Measurements from ENCODE around the gene PPP6C. TPM values are rescaled to one million over a fixed set of nuclear protein-coding genes. Genes with fewer than 3 reads are reported as not detected.

Gene PPP6C
- total and polyA plus RNA-seq, 2 donors (not counting 1 experiment from before 2014, with no cell fraction given): 12.7 to 47.9 TPM

DNA sequence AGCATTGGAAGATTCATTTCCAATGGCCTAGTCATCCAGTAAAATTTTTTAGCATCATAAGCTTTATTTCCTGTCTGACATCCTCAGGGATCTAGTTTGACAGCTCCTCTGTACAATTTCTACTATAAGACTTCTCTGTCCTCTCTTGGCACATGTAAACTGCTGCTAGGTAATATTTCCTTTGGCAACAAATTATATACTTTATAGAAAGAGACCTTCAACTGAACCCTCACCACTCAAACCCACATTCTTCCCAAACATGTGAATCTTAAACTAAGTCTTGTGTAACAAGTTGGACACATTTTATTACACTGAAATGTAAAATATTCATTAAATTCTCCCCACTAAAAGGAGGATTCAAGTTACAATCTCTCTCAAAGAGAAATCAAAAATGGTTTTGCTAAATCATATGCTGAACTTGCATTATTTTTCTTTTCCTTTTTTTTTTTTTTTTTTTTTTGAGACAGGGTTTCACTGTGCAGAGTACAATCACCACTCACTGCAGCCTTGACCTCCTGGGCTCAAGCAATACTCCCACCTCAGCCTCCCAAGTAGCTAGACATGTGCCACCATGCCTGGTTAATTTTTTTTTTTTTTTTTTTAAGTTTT is 83.2 kb downstream of the PPP6C start:
- H3K4me1 ChIP-seq (ENCODE audit: control insufficient read depth, extremely low read depth, insufficient read depth, low read length): no peaks in the 10 kb centered on the region
- no peak overlapping the region for H3K27ac ChIP-seq (ENCODE audit: insufficient read depth, low read length)
- H3K4me2 ChIP-seq (ENCODE audit: extremely low read depth, insufficient read depth, low read length): no peak overlapping the region
- H3K36me3 ChIP-seq (ENCODE audit: control insufficient read depth, insufficient read depth, low read length): no peaks in the 10 kb centered on the region
- no peak overlapping the region for H3K4me3 ChIP-seq (replicated peaks in 1 of 4; ENCODE audit: control extremely low read depth in 1 of 4, insufficient read depth in 1 of 4, low read depth in 3 of 4, low read length in 4 of 4)
- H3K9me3 ChIP-seq (ENCODE audit: control insufficient read depth, insufficient read depth, low read depth, low read length): no peaks in the 10 kb centered on the region
- H3K27me3 ChIP-seq (ENCODE audit: control insufficient read depth, insufficient read depth, low read length): no peaks in the 10 kb centered on the region
- H2AFZ ChIP-seq (ENCODE audit: low read length): no peak overlapping the region
- no peak for TF ChIP-seq CTCF (conservative IDR thresholded peaks at IDR 0.05 in 1 of 2, IDR thresholded peaks at IDR 0.05 in 1 of 2; ENCODE audit: low read depth in 1 of 2, low read length in 2 of 2)
- TF ChIP-seq EZH2 (IDR thresholded peaks at IDR 0.05; ENCODE audit: low read length, missing control alignments): no peak
- peak; percentile 68 to 73 for DNase-seq (ENCODE audit: low read depth in 2 of 2)
- no peak overlapping the region for H3K9ac ChIP-seq (ENCODE audit: insufficient read depth, low read length)
- H4K20me1 ChIP-seq (ENCODE audit: control insufficient read depth, extremely low read depth, insufficient read depth, low read length): no peaks in the 10 kb centered on the region
- no peaks in the 10 kb centered on the region for H3K79me2 ChIP-seq (ENCODE audit: control insufficient read depth, insufficient read depth, low read length)

GRCh38 chr9:125103770-125104460 is 85.7 kb downstream of the PPP6C start:
- Histone ChIP-seq H3K4me3 (replicated peaks in 1 of 4; ENCODE audit: control extremely low read depth in 1 of 4, insufficient read depth in 1 of 4, low read depth in 3 of 4, low read length in 4 of 4) (no peak overlapping the region), H4K20me1 (ENCODE audit: control insufficient read depth, extremely low read depth, insufficient read depth, low read length) (peaks cover 2% of the 10 kb centered on the region), H2AFZ (ENCODE audit: low read length) (no peak overlapping the region), H3K9ac (ENCODE audit: insufficient read depth, low read length) (no peak overlapping the region), H3K4me2 (ENCODE audit: extremely low read depth, insufficient read depth, low read length) (no peak overlapping the region), H3K27me3 (ENCODE audit: control insufficient read depth, insufficient read depth, low read length) (no peaks in the 10 kb centered on the region), H3K27ac (ENCODE audit: insufficient read depth, low read length) (no peak overlapping the region), H3K36me3 (ENCODE audit: control insufficient read depth, insufficient read depth, low read length) (no peaks in the 10 kb centered on the region), H3K4me1 (ENCODE audit: control insufficient read depth, extremely low read depth, insufficient read depth, low read length) (no peaks in the 10 kb centered on the region), H3K79me2 (ENCODE audit: control insufficient read depth, insufficient read depth, low read length) (no peaks in the 10 kb centered on the region), H3K9me3 (ENCODE audit: control insufficient read depth, insufficient read depth, low read depth, low read length) (no peaks in the 10 kb centered on the region)
- TF ChIP-seq CTCF (conservative IDR thresholded peaks at IDR 0.05 in 1 of 2, IDR thresholded peaks at IDR 0.05 in 1 of 2; ENCODE audit: low read depth in 1 of 2, low read length in 2 of 2) (no peak), EZH2 (IDR thresholded peaks at IDR 0.05; ENCODE audit: low read length, missing control alignments) (no peak)
- DNase-seq (ENCODE audit: low read depth in 2 of 2): no peak

- Histone ChIP-seq H4K20me1 (ENCODE audit: control insufficient read depth, extremely low read depth, insufficient read depth, low read length) (peaks cover 2% of the 10 kb centered on the region), H2AFZ (ENCODE audit: low read length) (no peak overlapping the region), H3K9me3 (ENCODE audit: control insufficient read depth, insufficient read depth, low read depth, low read length) (no peaks in the 10 kb centered on the region), H3K27ac (ENCODE audit: insufficient read depth, low read length) (no peak overlapping the region), H3K4me2 (ENCODE audit: extremely low read depth, insufficient read depth, low read length) (no peak overlapping the region), H3K79me2 (ENCODE audit: control insufficient read depth, insufficient read depth, low read length) (no peaks in the 10 kb centered on the region), H3K27me3 (ENCODE audit: control insufficient read depth, insufficient read depth, low read length) (no peaks in the 10 kb centered on the region), H3K36me3 (ENCODE audit: control insufficient read depth, insufficient read depth, low read length) (no peaks in the 10 kb centered on the region), H3K4me3 (replicated peaks in 1 of 4; ENCODE audit: control extremely low read depth in 1 of 4, insufficient read depth in 1 of 4, low read depth in 3 of 4, low read length in 4 of 4) (no peak overlapping the region), H3K4me1 (ENCODE audit: control insufficient read depth, extremely low read depth, insufficient read depth, low read length) (no peaks in the 10 kb centered on the region), H3K9ac (ENCODE audit: insufficient read depth, low read length) (no peak overlapping the region)
- TF ChIP-seq EZH2 (IDR thresholded peaks at IDR 0.05; ENCODE audit: low read length, missing control alignments) (no peak), CTCF (conservative IDR thresholded peaks at IDR 0.05 in 1 of 2, IDR thresholded peaks at IDR 0.05 in 1 of 2; ENCODE audit: low read depth in 1 of 2, low read length in 2 of 2) (no peak)
- DNase-seq (ENCODE audit: low read depth in 2 of 2): no peak
These were observed 86.6 kb downstream of the PPP6C start for GRCh38 chr9:125103021-125103420.
